Endothelial cell of umbilical vein (primary cell): Measurements from ENCODE around the gene DIP2A. TPM values are rescaled to one million over a fixed set of nuclear protein-coding genes. Genes with fewer than 3 reads are reported as not detected.

ENCODE experiments used
- BruUV-seq: library from RNA; stranded (reverse); fragments of 400-500 nt; replicated peaks from 2 replicates; lab custom pipeline; 2021; lab: Mats Ljungman, UMichigan
- CTCF ChIA-PET: fragments of 300-600, 350-600 bp; sonication (Branson Sonifier 250); formaldehyde crosslinking; loops from one replicate; lab custom pipeline; 2021; ENCODE audit warnings: antibody characterized with exemption, inconsistent platforms; lab: Charles Lee
- POLR2A ChIA-PET: fragments of 300-600, 350-600 bp; sonication (Branson Sonifier 250); formaldehyde crosslinking; loops from one replicate; lab custom pipeline; 2021; ENCODE audit warnings: antibody characterized with exemption, inconsistent platforms; lab: Charles Lee
- DNase-seq: peaks from one replicate; pipeline ENCODE4 v3.0.0-alpha.2; 2011; ENCODE audit warnings: low read depth, low spot score
- FAIRE-seq: peaks from 2 replicates; lab custom pipeline; 2011; peaks lifted over from hg19 to GRCh38; lab: Jason Lieb, UNC
- H2AFZ ChIP-seq: 2 replicates; pipeline ENCODE4 v1.6.0; 2012; ENCODE audit warnings: low read depth, low read length, control low read depth, inconsistent platforms
- H3K27ac ChIP-seq: 2 replicates; pipeline ENCODE4 v1.5.1; 2011; ENCODE audit warnings: low read depth, mild to moderate bottlenecking, control low read depth, low read length, moderate library complexity; ENCODE audit not compliant: insufficient read depth
- H3K27me3 ChIP-seq, 2 experiments: 2 replicates each; pipeline versions ENCODE4 v1.6.0 to v1.6.1; 2011; ENCODE audit warnings: low read length in 2 of 2, mixed read lengths in 1 of 2; ENCODE audit not compliant: control insufficient read depth in 2 of 2, insufficient read depth in 2 of 2
- H3K36me3 ChIP-seq, 2 experiments: 2 replicates in 1 of 2; 3 replicates in 1 of 2; pipeline ENCODE4 v1.5.1; 2011; ENCODE audit warnings: low read length in 2 of 2, mild to moderate bottlenecking in 1 of 2, moderate library complexity in 1 of 2; ENCODE audit not compliant: control insufficient read depth in 2 of 2, insufficient read depth in 2 of 2; ENCODE audit errors: extremely low read depth in 1 of 2
- H3K4me1 ChIP-seq: 3 replicates; pipeline ENCODE4 v1.5.1; 2011; ENCODE audit warnings: mild to moderate bottlenecking, low read length; ENCODE audit not compliant: control insufficient read depth, insufficient read depth; ENCODE audit errors: extremely low read depth
- H3K4me2 ChIP-seq: 2 replicates; pipeline ENCODE4 v1.6.1; 2011; ENCODE audit warnings: low read length, control low read depth, mixed read lengths; ENCODE audit not compliant: insufficient read depth
- H3K4me3 ChIP-seq, 3 experiments: fragments of 200-600 bp in 1 of 3; sonication (generic), shearing (Covaris generic) in 1 of 3; replicated peaks in 1 of 3; 2 replicates each; pipeline ENCODE4 v1.5.1; 2011 to 2016; ENCODE audit warnings: control low read depth in 3 of 3, low read length in 3 of 3, mild to moderate bottlenecking in 2 of 3, inconsistent platforms in 1 of 3, low read depth in 1 of 3, moderate library complexity in 1 of 3; ENCODE audit not compliant: insufficient read depth in 1 of 3
- H3K79me2 ChIP-seq: 2 replicates; pipeline ENCODE4 v1.6.0; 2012; ENCODE audit warnings: low read length, inconsistent platforms; ENCODE audit not compliant: control insufficient read depth, insufficient read depth
- H3K9ac ChIP-seq: replicated peaks from 2 replicates; pipeline ENCODE3; 2011; ENCODE audit warnings: low read length, control low read depth; ENCODE audit not compliant: insufficient read depth; ENCODE audit errors: extremely low read depth
- H3K9me1 ChIP-seq: replicated peaks from 3 replicates; pipeline ENCODE4 v1.6.0; 2011; ENCODE audit warnings: mild to moderate bottlenecking, low read length; ENCODE audit not compliant: control insufficient read depth, insufficient read depth; ENCODE audit errors: extremely low read depth
- H3K9me3 ChIP-seq: replicated peaks from 2 replicates; pipeline ENCODE4 v1.5.1; 2012; ENCODE audit warnings: low read length, inconsistent platforms; ENCODE audit not compliant: control insufficient read depth, insufficient read depth
- H4K20me1 ChIP-seq: replicated peaks from 2 replicates; pipeline ENCODE3; 2011; ENCODE audit warnings: mild to moderate bottlenecking, low read length; ENCODE audit not compliant: control insufficient read depth, insufficient read depth; ENCODE audit errors: extremely low read depth
- EZH2 ChIP-seq: IDR thresholded peaks from 2 replicates; pipeline ENCODE4 v1.6.1; 2012; ENCODE audit warnings: borderline replicate concordance, low read depth, mild to moderate bottlenecking, moderate library complexity, low read length, inconsistent platforms; ENCODE audit not compliant: severe bottlenecking
- FOS ChIP-seq: IDR thresholded peaks from 2 replicates; pipeline ENCODE4 v1.6.1; 2011; ENCODE audit warnings: mild to moderate bottlenecking, low read length, moderate library complexity, borderline replicate concordance; ENCODE audit not compliant: insufficient read depth
- GATA2 ChIP-seq: IDR thresholded peaks from 2 replicates; pipeline ENCODE4 v1.7.0; 2011; ENCODE audit warnings: low read depth, mild to moderate bottlenecking, moderate library complexity, mixed read lengths, low read length; ENCODE audit not compliant: insufficient read length, insufficient read depth
- JUN ChIP-seq: IDR thresholded peaks from 2 replicates; pipeline ENCODE4 v1.6.1; 2011; ENCODE audit warnings: borderline replicate concordance, low read depth; ENCODE audit not compliant: insufficient read length, insufficient read depth
- MAX ChIP-seq: IDR thresholded peaks from 2 replicates; pipeline ENCODE4 v1.6.1; 2011; ENCODE audit not compliant: insufficient read depth, insufficient read length
- MYC ChIP-seq: IDR thresholded peaks from one replicate; pipeline ENCODE4 v1.6.1; 2011; ENCODE audit warnings: mild to moderate bottlenecking, low read depth, low read length
- POLR2A ChIP-seq: IDR thresholded peaks from 2 replicates; pipeline ENCODE4 v1.6.1; 2012; ENCODE audit warnings: low read depth, mild to moderate bottlenecking, control low read depth, low read length
- POLR2AphosphoS5 ChIP-seq: IDR thresholded peaks from 2 replicates; pipeline ENCODE4 v1.6.1; 2012; ENCODE audit warnings: low read depth, mild to moderate bottlenecking, control low read depth, low read length, moderate library complexity; ENCODE audit not compliant: insufficient read depth
- dilution Hi-C: fragments of 300-500 bp; cut with MboI; formaldehyde crosslinking; loops from one replicate; pipeline ENCODE4 v1.15.0; 2019; ENCODE audit warnings: low sequenced_read_pairs; ENCODE audit not compliant: extremely low pct_ligation_motif_present
- intact Hi-C: fragments of 100-400 bp; cut with micrococcal nuclease; formaldehyde crosslinking; loops from one replicate; pipeline ENCODE4 v1.10.0; 2022
- polyA plus RNA-seq, 4 experiments: library from polyadenylated mRNA; depleted of rRNA in 3 of 4; stranded (reverse) in 3 of 4; unstranded in 1 of 4; fragments of >200 nt; gene quantifications; 2 replicates each; pipeline versions ENCODE4 v1.2.1 to v1.2.3, GENCODE V29; 2011 to 2012; ENCODE audit warnings: missing spikeins in 1 of 4
- total RNA-seq: library from RNA; stranded (reverse); gene quantifications from 2 replicates; pipeline ENCODE4 v1.2.3, GENCODE V29; 2021
- TF ChIP-seq, protein P1 (sequence below), 2 donors: IDR thresholded peaks; 1 replicate in 1 of 2; 2 replicates in 1 of 2; pipeline ENCODE4 v1.5.1; 2011; ENCODE audit warnings: low read length in 2 of 2, mild to moderate bottlenecking in 2 of 2, moderate library complexity in 2 of 2, control low read depth in 1 of 2, inconsistent platforms in 1 of 2, low read depth in 1 of 2; ENCODE audit not compliant: insufficient read depth in 1 of 2; ENCODE audit errors: extremely low read depth in 1 of 2

DIP2A gene
- total and polyA plus RNA-seq, 2 donors (not counting 3 experiments of a cell fraction or from before 2014, with no cell fraction given), result 34.5 to 62.1 TPM

- Histone ChIP-seq H4K20me1 (no peaks in the 10 kb centered on the region), H3K9ac (no peak overlapping the region), H3K4me1 (no peaks in the 10 kb centered on the region), H3K79me2 (no peaks in the 10 kb centered on the region), H3K27me3 (no peaks in the 10 kb centered on the region), H2AFZ (no peak overlapping the region), H3K9me3 (no peaks in the 10 kb centered on the region), H3K4me3 (no peak overlapping the region), H3K9me1 (no peaks in the 10 kb centered on the region), H3K27ac (no peak overlapping the region), H3K36me3 (peaks cover 12 to 55% of the 10 kb centered on the region in 2 experiments), H3K4me2 (no peak overlapping the region)
- ChIA-PET POLR2A (no interaction called here), CTCF (interaction anchor here (1.1 kb wide), 1 partner anchor 72 kb away, joined by 4 read pairs; no protein-coding TSS in a partner anchor)
- dilution Hi-C loops (no loop called here), intact Hi-C loops (no loop called here)
- BruUV-seq, result no TSS peak
- no peak for DNase-seq
- TF ChIP-seq, protein P1, sequence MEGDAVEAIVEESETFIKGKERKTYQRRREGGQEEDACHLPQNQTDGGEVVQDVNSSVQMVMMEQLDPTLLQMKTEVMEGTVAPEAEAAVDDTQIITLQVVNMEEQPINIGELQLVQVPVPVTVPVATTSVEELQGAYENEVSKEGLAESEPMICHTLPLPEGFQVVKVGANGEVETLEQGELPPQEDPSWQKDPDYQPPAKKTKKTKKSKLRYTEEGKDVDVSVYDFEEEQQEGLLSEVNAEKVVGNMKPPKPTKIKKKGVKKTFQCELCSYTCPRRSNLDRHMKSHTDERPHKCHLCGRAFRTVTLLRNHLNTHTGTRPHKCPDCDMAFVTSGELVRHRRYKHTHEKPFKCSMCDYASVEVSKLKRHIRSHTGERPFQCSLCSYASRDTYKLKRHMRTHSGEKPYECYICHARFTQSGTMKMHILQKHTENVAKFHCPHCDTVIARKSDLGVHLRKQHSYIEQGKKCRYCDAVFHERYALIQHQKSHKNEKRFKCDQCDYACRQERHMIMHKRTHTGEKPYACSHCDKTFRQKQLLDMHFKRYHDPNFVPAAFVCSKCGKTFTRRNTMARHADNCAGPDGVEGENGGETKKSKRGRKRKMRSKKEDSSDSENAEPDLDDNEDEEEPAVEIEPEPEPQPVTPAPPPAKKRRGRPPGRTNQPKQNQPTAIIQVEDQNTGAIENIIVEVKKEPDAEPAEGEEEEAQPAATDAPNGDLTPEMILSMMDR (IDR thresholded peaks at IDR 0.05; ENCODE audit: extremely low read depth in 1 of 2, insufficient read depth in 1 of 2, low read depth in 1 of 2, low read length in 2 of 2), result no peak
- no peak for TF ChIP-seq JUN
- TF ChIP-seq FOS, result no peak
- TF ChIP-seq GATA2, result no peak
- TF ChIP-seq MYC, result no peak
- TF ChIP-seq POLR2AphosphoS5, result no peak
- no peak for TF ChIP-seq POLR2A
- no peak for TF ChIP-seq EZH2
- no peak for TF ChIP-seq MAX
- FAIRE-seq, result no peak
Measured at GRCh38 chr21:46567348-46567747, 108.7 kb downstream of the DIP2A start.
